Naive thymus-derived CD4-positive, alpha-beta T cell (primary cell): ENCODE data around the gene CRYL1. TPM values are rescaled to one million over a fixed set of nuclear protein-coding genes. Genes with fewer than 3 reads are reported as not detected.
A peak's percentile ranks its signal among the peaks of the same experiment; 100 is the strongest.

Experiments
- ATAC-seq: fragments of 150-1000 bp; cut with Tn5 transposase; 2 replicates; pipeline ENCODE4 v1.10.0; 2021; ENCODE audit warnings: mild to moderate bottlenecking, moderate library complexity
- CTCF ChIA-PET: fragments of 350-600 bp; sonication (Branson Sonifier 250); formaldehyde crosslinking; loops from one replicate; lab custom pipeline; 2021; ENCODE audit warnings: antibody characterized with exemption; lab: Charles Lee
- POLR2A ChIA-PET: fragments of 350-600 bp; sonication (Branson Sonifier 250); formaldehyde crosslinking; loops from one replicate; lab custom pipeline; 2021; ENCODE audit warnings: antibody characterized with exemption, inconsistent platforms; lab: Charles Lee
- DNase-seq, 9 donors: peaks; one replicate each; pipeline versions ENCODE4 v3.0.0 to v3.0.0-alpha.2; 2020 to 2022; ENCODE audit warnings: mixed read lengths in 1 of 9
- H3K27ac ChIP-seq: one replicate; pipeline ENCODE4 v1.7.0; 2013; ENCODE audit warnings: mild to moderate bottlenecking, low read depth, low read length, moderate library complexity
- H3K27me3 ChIP-seq, 2 donors: one replicate each; pipeline ENCODE4 v1.7.0; 2013; ENCODE audit warnings: low read length in 2 of 2, mild to moderate bottlenecking in 2 of 2, moderate library complexity in 2 of 2; ENCODE audit not compliant: control insufficient read depth in 2 of 2, insufficient read depth in 2 of 2
- H3K36me3 ChIP-seq, 3 experiments: 1 replicate in 2 of 3; 2 replicates in 1 of 3; pipeline ENCODE4 v1.7.0; 2013; ENCODE audit warnings: low read length in 3 of 3, mild to moderate bottlenecking in 3 of 3, moderate library complexity in 1 of 3; ENCODE audit not compliant: insufficient read depth in 3 of 3, control insufficient read depth in 2 of 3
- H3K4me1 ChIP-seq, 2 donors: one replicate each; pipeline ENCODE4 v1.7.0; 2013; ENCODE audit warnings: low read length in 2 of 2, mild to moderate bottlenecking in 2 of 2, moderate library complexity in 1 of 2; ENCODE audit not compliant: control insufficient read depth in 2 of 2, insufficient read depth in 2 of 2
- H3K4me3 ChIP-seq: 2 replicates; pipeline ENCODE4 v1.7.0; 2013; ENCODE audit warnings: mild to moderate bottlenecking, low read length
- H3K9me3 ChIP-seq, 3 experiments: 1 replicate in 2 of 3; 2 replicates in 1 of 3; pipeline ENCODE4 v1.7.0; 2013; ENCODE audit warnings: low read length in 3 of 3; ENCODE audit not compliant: control insufficient read depth in 2 of 3
- H3K27ac Mint-ChIP-seq, 9 donors: one replicate each; pipeline ENCODE4 v1.8.0; 2020 to 2022; ENCODE audit warnings: mixed read lengths in 9 of 9, mild to moderate bottlenecking in 8 of 9, moderate library complexity in 5 of 9, inconsistent platforms in 2 of 9
- H3K27me3 Mint-ChIP-seq, 5 donors: one replicate each; pipeline ENCODE4 v1.8.0; 2021 to 2022; ENCODE audit warnings: mixed read lengths in 5 of 5, mild to moderate bottlenecking in 1 of 5
- H3K36me3 Mint-ChIP-seq, 5 donors: one replicate each; pipeline ENCODE4 v1.8.0; 2020 to 2022; ENCODE audit warnings: mixed read lengths in 5 of 5, mild to moderate bottlenecking in 3 of 5, inconsistent platforms in 1 of 5
- H3K4me1 Mint-ChIP-seq, 7 donors: one replicate each; pipeline ENCODE4 v1.8.0; 2020 to 2022; ENCODE audit warnings: mixed read lengths in 7 of 7, mild to moderate bottlenecking in 3 of 7, inconsistent platforms in 1 of 7
- H3K4me3 Mint-ChIP-seq, 10 donors: one replicate each; pipeline ENCODE4 v1.8.0; 2020 to 2022; ENCODE audit warnings: mild to moderate bottlenecking in 10 of 10, mixed read lengths in 10 of 10, moderate library complexity in 6 of 10, inconsistent platforms in 2 of 10
- H3K9me3 Mint-ChIP-seq, 11 donors: one replicate each; pipeline ENCODE4 v1.8.0; 2020 to 2022; ENCODE audit warnings: mixed read lengths in 11 of 11, mild to moderate bottlenecking in 4 of 11, inconsistent platforms in 1 of 11, moderate library complexity in 1 of 11
- intact Hi-C, 2 donors: fragments of 100-400 bp; cut with micrococcal nuclease; formaldehyde crosslinking; loops; one replicate each; pipeline ENCODE4 v1.15.1; 2023
- polyA plus RNA-seq, 2 donors: library from polyadenylated mRNA; unstranded; fragments of 300-500 nt; fragmentation: Illumina TruSeq; gene quantifications; one replicate each; pipeline ENCODE4 v1.2.3, GENCODE V29; 2021
- total RNA-seq, 6 experiments: library from RNA in 5 of 6; stranded (reverse) in 5 of 6; gene quantifications; 1 replicate in 5 of 6; 2 replicates in 1 of 6; pipeline ENCODE4 v1.2.3 and lab custom pipeline; 2021 to 2026

CRYL1 gene
- total and polyA plus RNA-seq, 7 experiments from 2014 or later = 12.3 to 44.1 (median 18.4) TPM

- Histone ChIP-seq H3K4me1 (no peaks in the 10 kb centered on the region), H3K36me3 (peaks cover 0 to 12% (median 3%) of the 10 kb centered on the region in 3 experiments), H3K27ac (no peak overlapping the region), H3K27me3 (no peaks in the 10 kb centered on the region), H3K9me3 (no peaks in the 10 kb centered on the region), H3K4me3 (no peak overlapping the region)
- peaks cover 11 to 72% (median 53%) of the 10 kb centered on the region in 5 donors for H3K36me3 Mint-ChIP-seq
- ChIA-PET POLR2A (no interaction called here), CTCF (no interaction called here)
- intact Hi-C loops = loop anchor here in 1 of 2 donors (5.0 kb wide), 1 partner anchor 48 kb away; no protein-coding TSS in a partner anchor
- H3K4me1 Mint-ChIP-seq = peaks cover 0 to 15% (median 4%) of the 10 kb centered on the region in 7 donors
- H3K27ac Mint-ChIP-seq = no peak overlapping the region
- peaks cover 0 to 3% (median 0%) of the 10 kb centered on the region in 5 donors for H3K27me3 Mint-ChIP-seq
- peaks cover 0 to 1% (median 0%) of the 10 kb centered on the region in 11 donors for H3K9me3 Mint-ChIP-seq
- H3K4me3 Mint-ChIP-seq = no peak overlapping the region
- DNase-seq (no peak), ATAC-seq (no peak)
Observed at GRCh38 chr13:20429682-20430081, 96.0 kb downstream of the CRYL1 start.

- CTCF ChIA-PET = interaction anchor here (0.8 kb wide), 1 partner anchor 47 kb away, joined by 3 read pairs; no protein-coding TSS in a partner anchor
- H3K27ac Mint-ChIP-seq = peak overlapping the region in 1 of 9 donors; percentile 25
Observed at GRCh38 chr13:20428666-20429644, 96.7 kb downstream of the CRYL1 start.

DNA sequence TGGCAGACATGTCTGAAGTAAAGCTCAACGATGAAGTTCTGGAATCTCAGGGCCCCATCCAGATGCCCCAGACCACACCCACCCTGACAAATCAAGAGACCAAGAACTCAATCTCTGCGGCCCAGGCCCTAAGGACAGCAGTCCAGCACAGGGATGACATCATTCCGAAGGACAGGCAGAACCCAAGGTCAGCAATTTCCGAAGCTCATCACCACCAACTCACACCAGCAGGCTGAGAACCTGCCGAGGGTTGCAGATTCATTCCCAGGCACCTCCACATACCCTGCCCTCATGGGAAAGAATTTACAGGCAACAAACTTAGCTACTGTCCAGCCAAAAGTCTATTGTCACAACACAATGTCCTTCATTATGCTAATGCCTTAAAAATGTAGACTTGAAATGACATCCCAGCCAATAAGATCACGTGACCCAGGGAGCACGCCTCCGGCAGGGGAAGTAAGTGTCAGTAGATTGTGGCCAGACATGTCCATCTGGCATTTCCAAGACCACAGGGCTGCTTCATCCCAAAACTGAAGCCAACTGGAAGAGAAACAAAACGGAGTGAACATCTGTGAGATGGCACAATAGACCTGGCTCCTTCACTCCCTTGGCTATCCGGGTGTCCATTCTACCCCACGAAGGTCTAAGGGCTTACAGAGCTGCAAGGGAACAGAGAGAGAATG, 98.8 kb downstream of the CRYL1 start:
- Histone ChIP-seq H3K4me3 (no peak overlapping the region), H3K27ac (no peak overlapping the region), H3K9me3 (no peaks in the 10 kb centered on the region), H3K27me3 (no peaks in the 10 kb centered on the region), H3K4me1 (no peaks in the 10 kb centered on the region), H3K36me3 (peaks cover 0 to 10% (median 3%) of the 10 kb centered on the region in 3 experiments)
- DNase-seq = no peak
- H3K27me3 Mint-ChIP-seq = peaks cover 0 to 3% (median 0%) of the 10 kb centered on the region in 5 donors
- peaks cover 0 to 1% (median 0%) of the 10 kb centered on the region in 11 donors for H3K9me3 Mint-ChIP-seq
- H3K4me3 Mint-ChIP-seq = no peak overlapping the region
- H3K4me1 Mint-ChIP-seq = peaks cover 0 to 19% (median 0%) of the 10 kb centered on the region in 7 donors
- ChIA-PET CTCF (no interaction called here), POLR2A (no interaction called here)
- intact Hi-C loops = loop anchor here in 1 of 2 donors (5.0 kb wide), 1 partner anchor 50 kb away; no protein-coding TSS in a partner anchor
- H3K36me3 Mint-ChIP-seq = peaks cover 11 to 80% (median 49%) of the 10 kb centered on the region in 5 donors
- ATAC-seq = no peak
- H3K27ac Mint-ChIP-seq = peak overlapping the region in 1 of 9 donors; percentile 65

More at GRCh38 chr13:20428666-20429644, 96.7 kb downstream of the CRYL1 start:
- peaks cover 0 to 12% (median 3%) of the 10 kb centered on the region in 3 experiments for H3K36me3 ChIP-seq
- H3K27ac ChIP-seq = no peak overlapping the region
- no peaks in the 10 kb centered on the region for H3K27me3 ChIP-seq
- intact Hi-C loops = loop anchor here in 1 of 2 donors (5.0 kb wide), 1 partner anchor 48 kb away; no protein-coding TSS in a partner anchor
- Mint-ChIP-seq H3K9me3 (peaks cover 0 to 1% (median 0%) of the 10 kb centered on the region in 11 donors), H3K4me3 (no peak overlapping the region), H3K36me3 (peaks cover 11 to 77% (median 46%) of the 10 kb centered on the region in 5 donors), H3K4me1 (peaks cover 0 to 15% (median 2%) of the 10 kb centered on the region in 7 donors), H3K27me3 (peaks cover 0 to 3% (median 0%) of the 10 kb centered on the region in 5 donors)
- H3K4me1 ChIP-seq = no peaks in the 10 kb centered on the region
- POLR2A ChIA-PET = interaction anchor here (1.2 kb wide), 1 partner anchor 16 kb away, joined by 3 read pairs; no protein-coding TSS in a partner anchor
- no peak for DNase-seq
- H3K4me3 ChIP-seq = no peak overlapping the region
- no peak for ATAC-seq
- no peaks in the 10 kb centered on the region for H3K9me3 ChIP-seq

DNA sequence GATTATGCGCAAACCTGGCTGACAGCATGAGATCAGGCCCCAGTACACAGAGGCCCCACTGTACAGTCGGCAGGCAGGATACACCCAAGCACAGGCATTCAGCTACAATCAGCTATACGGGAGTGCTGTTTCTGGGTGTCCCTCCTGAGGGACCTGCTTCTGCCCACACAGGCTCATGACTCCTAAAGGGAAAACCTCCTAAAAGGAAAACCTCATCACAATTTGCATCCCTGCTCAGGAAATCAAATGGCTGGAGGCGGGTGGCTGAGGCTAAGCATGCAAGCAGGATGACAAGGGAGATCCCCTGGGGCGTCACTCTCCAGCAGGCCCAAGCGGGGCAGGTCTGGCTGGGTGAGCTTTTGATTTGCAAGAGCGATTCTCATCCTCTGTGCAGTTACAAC, 99.8 kb downstream of the CRYL1 start:
- Mint-ChIP-seq H3K27me3 (peaks cover 0 to 3% (median 0%) of the 10 kb centered on the region in 5 donors), H3K9me3 (peaks cover 0 to 1% (median 0%) of the 10 kb centered on the region in 11 donors), H3K4me3 (no peak overlapping the region), H3K36me3 (peaks cover 11 to 70% (median 38%) of the 10 kb centered on the region in 5 donors), H3K27ac (no peak overlapping the region), H3K4me1 (peaks cover 0 to 25% (median 8%) of the 10 kb centered on the region in 7 donors)
- no peak for DNase-seq
- Histone ChIP-seq H3K4me3 (no peak overlapping the region), H3K27me3 (no peaks in the 10 kb centered on the region), H3K4me1 (no peaks in the 10 kb centered on the region), H3K27ac (no peak overlapping the region), H3K36me3 (peaks cover 0 to under 1% (median 0%) of the 10 kb centered on the region in 3 experiments), H3K9me3 (no peaks in the 10 kb centered on the region)
- ChIA-PET CTCF (no interaction called here), POLR2A (no interaction called here)
- intact Hi-C loops = loop anchor here in 1 of 2 donors (5.0 kb wide), 1 partner anchor 51 kb away; no protein-coding TSS in a partner anchor
- ATAC-seq = no peak

DNA sequence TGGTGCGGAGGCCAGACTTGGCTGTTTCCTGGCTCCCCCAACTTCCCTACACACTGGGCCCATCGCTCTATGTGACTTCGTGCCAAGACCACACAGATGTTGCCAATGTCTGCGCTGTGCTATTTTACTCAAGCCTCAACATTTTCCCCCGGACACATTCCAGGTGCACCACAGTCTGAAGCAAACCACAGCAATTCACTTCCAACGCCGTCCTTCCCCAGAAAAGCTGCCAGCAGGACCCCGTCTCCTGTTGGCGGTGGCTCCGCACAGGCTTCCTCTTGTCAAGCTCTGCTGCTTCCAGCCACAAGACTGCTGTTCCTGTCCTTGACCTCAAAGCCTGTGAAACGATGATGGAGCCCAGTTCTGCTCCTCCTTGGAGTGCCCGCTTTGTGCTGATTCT, 100.7 kb downstream of the CRYL1 start:
- H3K4me1 ChIP-seq = peaks cover 4 to 5% of the 10 kb centered on the region in 2 donors
- DNase-seq (no peak), ATAC-seq (no peak)
- H3K27ac Mint-ChIP-seq = peak overlapping the region in 2 of 9 donors; percentile 23 to 33
- H3K27me3 Mint-ChIP-seq = peaks cover 0 to 3% (median 0%) of the 10 kb centered on the region in 5 donors
- H3K4me3 ChIP-seq = no peak overlapping the region
- ChIA-PET CTCF (no interaction called here), POLR2A (no interaction called here)
- no peak overlapping the region for H3K4me3 Mint-ChIP-seq
- peaks cover 0 to 1% (median 0%) of the 10 kb centered on the region in 11 donors for H3K9me3 Mint-ChIP-seq
- no peaks in the 10 kb centered on the region for H3K27me3 ChIP-seq
- intact Hi-C loops = loop anchor here in 1 of 2 donors (5.0 kb wide), 1 partner anchor 52 kb away; no protein-coding TSS in a partner anchor
- no peaks in the 10 kb centered on the region for H3K9me3 ChIP-seq
- peaks cover 7 to 64% (median 30%) of the 10 kb centered on the region in 5 donors for H3K36me3 Mint-ChIP-seq
- H3K27ac ChIP-seq = no peak overlapping the region
- no peaks in the 10 kb centered on the region for H3K36me3 ChIP-seq
- H3K4me1 Mint-ChIP-seq = peaks cover 7 to 29% (median 16%) of the 10 kb centered on the region in 7 donors

DNA sequence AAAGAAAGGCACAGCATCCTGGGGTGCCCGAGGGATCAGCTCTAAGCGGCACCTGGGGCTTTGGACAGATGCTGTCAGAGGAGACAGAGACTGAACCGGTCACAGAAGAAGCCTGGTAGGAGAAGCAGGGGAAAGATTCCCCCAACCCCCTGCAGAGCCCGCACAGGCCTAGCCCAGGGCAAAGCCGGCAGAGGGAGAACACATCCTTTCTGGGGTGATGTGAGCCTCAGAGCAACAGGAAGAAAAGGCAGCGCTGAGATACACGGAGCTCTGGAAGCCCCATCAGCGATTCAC, 101.2 kb downstream of the CRYL1 start:
- peaks cover 9% of the 10 kb centered on the region in 2 donors for H3K4me1 ChIP-seq
- no peaks in the 10 kb centered on the region for H3K36me3 ChIP-seq
- ATAC-seq = no peak
- Mint-ChIP-seq H3K36me3 (peaks cover 7 to 64% (median 31%) of the 10 kb centered on the region in 5 donors), H3K4me1 (peaks cover 11 to 32% (median 20%) of the 10 kb centered on the region in 7 donors), H3K4me3 (no peak overlapping the region), H3K9me3 (peaks cover 0 to 2% (median 0%) of the 10 kb centered on the region in 11 donors), H3K27me3 (peaks cover 0 to 3% (median 0%) of the 10 kb centered on the region in 5 donors), H3K27ac (peak overlapping the region in 1 of 9 donors; percentile 33)
- ChIA-PET POLR2A (no interaction called here), CTCF (no interaction called here)
- H3K4me3 ChIP-seq = no peak overlapping the region
- H3K27ac ChIP-seq = no peak overlapping the region
- no peak for DNase-seq
- no peaks in the 10 kb centered on the region for H3K27me3 ChIP-seq
- intact Hi-C loops = no loop called here
- H3K9me3 ChIP-seq = no peaks in the 10 kb centered on the region
